GM21825 (cell line): ENCODE data around the gene KIF25.
"Not testable (repeated sequence)": the region's sequence is repeated elsewhere in the genome, so short reads cannot be mapped to it uniquely, and the experiment has no call there.

Experiments
- ATAC-seq: cut with Tn5 transposase; IDR thresholded peaks from one replicate; pipeline ENCODE4 v1.9.1; 2021; ENCODE audit warnings: mild to moderate bottlenecking, moderate library complexity; ENCODE audit not compliant: unreplicated experiment

Gene KIF25

DNA sequence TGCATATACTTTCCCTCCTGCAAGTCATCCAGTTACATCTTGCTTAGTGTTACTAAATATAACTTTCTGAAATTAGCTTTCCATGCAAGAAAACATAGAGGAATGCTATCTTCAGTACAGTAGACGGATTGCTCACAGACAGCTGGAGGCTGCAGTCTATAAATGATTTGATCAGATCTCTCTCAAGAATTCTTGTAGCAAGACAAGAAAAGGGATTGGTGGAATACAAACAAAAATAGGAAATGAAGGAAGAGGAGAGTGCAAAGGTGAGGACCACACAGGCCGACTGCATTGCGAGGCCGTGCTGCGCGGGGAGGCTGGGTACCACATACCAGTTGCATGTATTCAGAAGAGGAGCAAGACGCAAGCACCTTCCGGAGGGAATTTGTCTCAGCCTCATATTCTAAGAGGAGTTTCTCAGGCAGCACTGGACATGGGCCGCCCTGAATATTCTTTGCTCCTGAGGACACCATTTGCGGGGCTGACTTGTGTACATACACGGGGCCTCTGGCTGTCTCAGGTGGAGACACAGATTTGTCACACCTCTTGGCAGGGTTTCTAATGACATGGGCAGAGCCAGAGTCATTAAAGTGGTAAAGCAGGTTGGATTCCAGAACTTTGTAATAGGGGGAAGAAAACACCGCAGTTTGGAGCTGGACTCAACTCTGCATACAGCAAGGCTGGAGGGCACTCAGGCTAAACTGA is 22.7 kb upstream of the KIF25 start:
- ATAC-seq: no peak

DNA sequence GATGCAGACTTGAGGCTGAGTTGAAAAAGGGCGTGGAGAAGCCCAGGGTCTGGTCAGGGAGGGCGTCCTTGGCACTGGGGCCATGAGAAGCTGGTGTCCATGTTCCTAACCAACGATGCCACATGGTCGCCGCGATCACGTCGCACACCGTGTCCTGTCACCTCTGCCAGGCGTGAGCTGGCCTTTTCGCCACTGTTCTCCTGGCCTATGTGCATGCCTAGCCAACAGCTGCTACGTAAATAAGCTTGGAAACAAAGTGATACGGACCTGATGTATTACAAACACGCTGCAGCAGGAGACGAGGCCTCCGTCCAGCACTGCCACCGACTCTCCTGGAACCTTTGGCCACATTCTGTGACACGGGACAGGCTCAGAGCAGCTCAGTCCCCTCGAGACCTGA is 22.0 kb upstream of the KIF25 start:
- ATAC-seq: no peak

DNA sequence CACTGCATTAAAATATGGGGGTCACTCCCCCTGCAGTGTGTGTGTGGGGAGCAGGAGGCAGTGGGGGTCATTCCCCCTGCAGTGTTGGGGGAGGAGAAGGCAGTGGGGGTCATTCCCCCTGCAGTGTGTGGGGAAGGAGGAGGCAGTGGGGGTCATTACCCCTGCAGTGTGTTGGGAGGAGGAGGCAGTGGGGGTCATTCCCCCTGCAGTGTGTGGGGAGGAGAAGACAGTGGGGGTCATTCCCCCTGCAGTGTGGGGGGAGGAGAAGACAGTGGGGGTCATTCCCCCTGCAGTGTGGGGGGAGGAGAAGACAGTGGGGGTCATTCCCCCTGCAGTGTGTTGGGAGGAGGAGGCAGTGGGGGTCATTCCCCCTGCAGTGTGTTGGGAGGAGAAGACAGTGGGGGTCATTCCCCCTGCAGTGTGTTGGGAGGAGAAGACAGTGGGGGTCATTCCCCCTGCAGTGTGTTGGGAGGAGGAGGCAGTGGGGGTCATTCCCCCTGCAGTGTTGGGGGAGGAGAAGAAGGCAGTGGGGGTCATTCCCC is 21.3 kb upstream of the KIF25 start:
- not testable (repeated sequence) for ATAC-seq

DNA sequence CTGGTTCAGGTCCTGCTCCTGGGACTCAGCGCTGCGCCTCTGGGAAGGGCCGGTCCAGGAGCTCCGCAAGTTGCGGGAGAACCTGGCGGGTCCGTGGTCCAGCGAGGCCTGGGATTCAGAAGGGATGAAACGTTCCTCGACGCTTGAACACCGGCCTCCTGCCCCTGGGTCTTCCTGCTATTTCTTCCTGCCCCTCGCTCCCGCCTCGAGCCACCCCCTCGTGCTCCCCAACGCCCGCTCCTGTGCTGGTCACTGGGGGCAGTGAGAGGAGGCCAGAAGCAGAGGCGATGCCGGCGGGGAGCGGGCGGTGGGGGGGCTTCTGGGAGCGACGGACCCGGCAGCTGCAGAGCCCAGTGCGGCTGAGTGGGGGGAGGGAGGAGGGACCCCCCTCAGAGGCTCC is 20.8 kb upstream of the KIF25 start:
- ATAC-seq: no peak

DNA sequence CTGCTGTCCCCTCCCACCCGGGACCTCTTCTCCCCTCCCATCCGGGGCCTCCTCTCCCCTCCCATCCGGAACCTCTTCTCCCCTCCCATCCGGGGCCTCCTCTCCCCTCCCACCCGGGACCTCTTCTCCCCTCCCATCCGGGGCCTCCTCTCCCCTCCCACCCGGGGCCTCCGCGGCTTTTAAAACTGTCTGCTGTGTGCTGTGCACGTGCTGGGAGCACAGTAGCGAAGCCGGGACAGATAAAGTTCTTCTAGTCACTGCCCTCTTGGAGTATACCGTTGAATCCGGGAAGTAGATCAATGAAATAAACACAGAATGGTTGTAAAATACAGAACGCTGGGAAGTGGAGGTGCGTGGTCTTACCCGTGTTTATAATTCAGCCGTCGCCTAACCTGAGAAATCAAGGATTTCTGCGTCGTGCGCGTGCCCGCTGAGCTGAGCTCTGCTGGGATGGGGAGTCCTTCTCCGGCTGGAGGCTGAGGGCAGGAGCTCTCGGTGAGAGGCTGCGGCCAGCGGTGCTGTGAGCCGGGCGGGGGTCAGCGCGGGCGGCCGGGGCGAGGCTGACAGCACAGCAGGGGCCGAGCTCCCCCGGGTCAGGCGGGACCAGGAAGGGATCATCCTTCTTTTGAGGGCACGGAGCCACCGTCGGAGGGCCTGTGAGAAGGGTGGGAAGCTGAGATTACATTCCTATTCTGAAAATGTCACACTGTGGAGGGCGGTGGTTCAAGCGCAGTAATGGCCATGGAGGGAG is 19.6 kb upstream of the KIF25 start:
- no peak for ATAC-seq

DNA sequence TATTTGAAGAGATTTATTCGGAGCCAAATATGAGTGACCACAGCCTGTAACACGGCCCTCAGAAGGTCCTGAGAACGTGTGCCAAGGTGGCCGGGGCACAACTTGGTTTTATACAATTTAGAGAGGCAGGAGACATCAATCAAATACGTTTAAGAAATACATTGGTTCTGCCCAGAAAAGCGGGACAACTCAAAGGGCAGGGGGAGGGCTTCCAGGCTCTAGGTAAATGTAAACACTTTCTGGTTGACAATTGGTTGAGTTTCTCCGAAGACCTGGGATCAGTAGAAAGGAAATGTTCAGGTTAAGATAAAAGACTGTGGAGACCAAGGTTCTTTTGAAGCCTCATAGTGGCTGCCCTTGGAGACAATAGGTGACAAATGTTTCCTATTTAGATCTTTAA is 18.9 kb upstream of the KIF25 start:
- ATAC-seq: no peak

DNA sequence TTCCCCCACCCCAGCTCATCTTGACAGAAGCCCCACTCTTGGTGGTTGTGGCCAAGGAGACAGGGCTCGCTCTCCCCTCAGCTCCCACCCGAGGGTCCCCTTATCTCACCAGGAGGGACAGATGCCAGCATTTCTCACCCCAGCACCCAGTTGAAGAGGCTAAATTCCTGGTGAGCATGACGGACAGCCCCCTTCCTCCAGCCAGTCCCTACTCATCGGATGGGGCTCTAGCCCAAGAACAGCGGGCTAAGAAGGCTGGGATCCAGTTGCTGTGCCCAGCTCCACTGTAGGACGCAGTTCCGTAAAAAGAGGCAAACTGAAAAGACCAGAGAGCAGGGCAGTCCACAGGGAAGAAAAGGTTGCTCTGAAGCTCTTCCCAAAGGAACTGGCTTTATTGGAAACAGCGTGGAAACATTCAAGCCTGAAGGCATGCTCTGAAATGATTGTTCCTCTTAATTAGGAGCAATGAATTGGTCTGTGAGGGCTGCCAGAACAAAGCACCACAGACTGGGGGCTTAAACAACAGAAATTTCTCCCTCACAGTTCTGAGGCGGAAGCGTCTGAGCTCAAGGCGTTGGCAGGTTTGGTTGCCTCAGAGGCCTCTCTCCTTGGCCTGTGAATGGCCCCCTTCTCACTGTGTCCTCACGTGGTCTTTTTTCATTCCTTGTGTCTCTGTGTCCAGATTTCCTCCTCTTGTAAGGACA is 17.9 kb upstream of the KIF25 start:
- ATAC-seq: no peak

DNA sequence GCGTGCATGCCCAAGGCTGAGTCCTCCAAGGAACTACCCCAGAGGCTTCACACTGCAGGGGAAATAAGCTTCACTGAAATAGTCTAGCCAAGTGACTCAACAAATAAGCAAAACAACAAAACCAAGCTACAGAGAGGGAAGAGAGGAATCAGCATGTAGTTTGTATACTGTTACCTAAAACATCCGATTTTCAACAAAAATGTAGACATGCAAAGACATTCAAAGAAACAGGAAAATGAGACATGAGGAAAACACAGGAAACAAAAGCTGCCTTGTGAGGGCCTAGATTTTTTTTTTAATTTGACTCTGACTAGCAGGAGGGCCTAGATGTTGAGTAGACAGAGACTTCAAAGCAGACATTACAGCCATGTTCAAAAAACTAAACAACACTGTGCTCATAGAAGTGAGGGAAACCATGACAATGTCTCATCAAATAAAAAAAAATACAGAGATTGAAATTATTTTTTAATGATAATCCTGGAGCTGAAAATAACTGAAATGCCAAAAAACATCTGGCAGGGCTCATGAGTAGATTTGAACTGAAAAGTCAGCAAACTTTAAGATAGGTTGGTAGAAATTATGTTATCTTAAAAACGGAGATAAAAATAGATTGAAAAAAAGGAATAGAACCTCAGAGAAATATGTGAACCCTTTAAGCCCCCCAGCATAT is 16.4 kb upstream of the KIF25 start:
- no peak for ATAC-seq

DNA sequence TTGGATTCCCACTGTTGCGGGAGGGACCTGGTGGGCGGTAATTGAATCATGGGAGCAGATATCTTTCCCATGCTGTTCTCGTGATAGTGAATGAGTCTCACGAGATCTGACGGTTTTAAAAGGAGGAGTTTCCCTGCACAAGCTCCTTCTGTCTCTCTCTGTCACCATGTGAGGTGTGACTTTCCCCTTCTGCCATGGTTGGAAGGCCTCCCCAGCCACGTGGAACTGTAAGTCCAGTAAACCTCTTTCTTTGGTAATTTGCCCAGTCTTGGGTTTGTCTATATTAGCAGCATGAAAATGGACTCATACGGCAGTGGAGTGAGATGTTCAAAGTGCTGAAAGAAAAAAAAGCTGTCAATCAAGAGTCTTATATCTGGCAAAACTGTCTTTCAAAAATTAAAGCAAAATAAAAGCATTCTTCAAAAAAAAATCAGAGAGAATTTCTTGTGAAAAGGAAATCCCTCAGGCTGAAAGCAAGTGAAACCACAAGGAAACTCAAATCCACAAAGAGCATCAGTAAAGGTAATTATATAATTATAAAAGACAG is 15.5 kb upstream of the KIF25 start:
- no peak for ATAC-seq

DNA sequence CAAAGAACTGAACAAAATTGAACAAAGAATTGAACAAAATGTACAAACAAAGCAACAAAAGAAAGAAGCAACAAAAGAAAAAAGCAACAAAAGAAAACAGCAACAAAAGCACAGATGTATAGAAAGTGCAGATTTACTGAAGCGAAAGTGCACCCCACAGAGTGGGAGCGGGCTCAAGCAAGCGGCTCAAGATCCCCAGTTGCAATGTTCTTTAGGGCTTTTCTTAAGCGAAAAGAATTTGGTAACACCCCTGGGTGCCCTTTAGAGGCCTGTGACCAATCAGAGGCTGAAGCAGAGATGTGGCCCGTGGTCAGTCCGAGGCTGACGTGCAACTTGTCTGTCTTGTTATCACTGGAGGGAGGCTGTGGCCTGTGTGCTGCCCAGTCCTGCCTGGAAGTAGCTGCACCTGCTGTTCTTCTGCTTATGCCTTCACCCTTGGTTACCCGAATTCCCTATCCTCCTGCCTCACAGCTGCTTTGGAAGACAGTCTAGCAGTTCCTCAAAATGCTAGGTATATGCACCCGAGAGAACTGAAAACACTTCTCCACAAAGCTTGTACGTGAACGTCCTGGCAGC is 13.2 kb upstream of the KIF25 start:
- no peak for ATAC-seq

DNA sequence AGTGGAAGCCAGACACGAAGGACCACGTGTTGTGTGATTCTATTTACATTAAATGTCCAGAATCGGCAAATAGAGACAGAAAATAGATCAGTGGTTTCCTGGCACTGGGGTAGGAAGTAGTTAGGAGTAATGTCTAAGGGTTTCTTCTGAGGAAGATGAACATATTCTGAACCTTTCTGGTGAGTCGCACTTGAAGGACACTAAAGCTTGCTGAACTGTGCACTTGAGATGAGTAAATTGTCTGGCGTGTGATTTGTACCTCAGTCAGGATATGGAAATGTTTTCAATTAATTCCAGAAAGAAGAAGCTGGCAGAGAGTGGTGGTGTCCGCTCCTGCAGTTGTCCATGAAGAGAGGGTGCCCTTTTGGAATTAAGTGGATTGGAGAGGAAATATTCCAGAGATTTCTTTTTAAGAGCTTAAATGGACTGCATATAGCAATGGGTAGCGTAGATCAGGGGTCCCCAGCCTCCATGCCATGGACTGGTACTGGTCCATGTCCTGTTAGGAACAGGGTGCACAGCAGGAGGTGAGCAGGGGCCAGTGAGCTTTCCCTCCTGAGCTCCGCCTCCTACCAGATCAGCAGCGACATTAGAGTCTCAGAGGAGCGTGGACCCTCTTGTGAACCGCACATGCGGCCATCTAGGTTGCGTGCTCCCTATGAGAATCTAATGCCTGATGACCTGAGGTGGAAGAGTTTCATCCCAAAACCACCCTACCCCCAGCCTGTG is 12.4 kb upstream of the KIF25 start:
- no peak for ATAC-seq

DNA sequence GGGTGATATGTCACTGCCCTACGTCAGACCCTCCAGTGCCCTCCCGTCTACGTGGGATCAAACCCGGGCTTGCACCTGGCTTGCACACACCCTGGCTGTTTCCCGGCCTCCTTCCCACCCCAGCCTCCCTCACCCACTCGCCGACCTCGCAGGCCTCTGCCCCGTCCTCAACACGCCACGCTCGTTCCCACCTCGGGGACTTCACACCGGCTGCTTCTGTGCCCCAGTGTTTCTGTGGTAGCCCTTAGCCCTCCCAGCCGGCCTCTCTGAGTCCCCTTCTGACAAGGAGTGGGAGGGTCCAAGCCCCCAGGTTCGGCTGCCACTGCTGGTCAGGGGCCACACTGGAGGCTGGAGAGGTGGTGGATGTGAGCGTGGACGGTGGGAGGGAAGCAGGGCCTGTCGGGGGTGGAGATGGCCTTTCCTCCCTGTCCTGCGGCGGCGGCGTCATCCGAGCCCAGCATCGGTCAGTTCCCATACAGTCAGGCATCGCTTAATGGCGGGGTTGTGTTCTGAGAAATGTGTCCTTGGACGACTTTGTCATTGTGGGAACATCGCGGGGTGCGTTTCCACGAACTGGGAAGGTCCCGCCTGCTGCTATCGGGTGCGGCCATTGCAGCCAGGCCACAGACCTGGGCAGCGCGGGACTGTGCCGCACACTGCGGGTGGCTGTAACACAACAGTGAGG is 11.4 kb upstream of the KIF25 start:
- ATAC-seq: no peak

DNA sequence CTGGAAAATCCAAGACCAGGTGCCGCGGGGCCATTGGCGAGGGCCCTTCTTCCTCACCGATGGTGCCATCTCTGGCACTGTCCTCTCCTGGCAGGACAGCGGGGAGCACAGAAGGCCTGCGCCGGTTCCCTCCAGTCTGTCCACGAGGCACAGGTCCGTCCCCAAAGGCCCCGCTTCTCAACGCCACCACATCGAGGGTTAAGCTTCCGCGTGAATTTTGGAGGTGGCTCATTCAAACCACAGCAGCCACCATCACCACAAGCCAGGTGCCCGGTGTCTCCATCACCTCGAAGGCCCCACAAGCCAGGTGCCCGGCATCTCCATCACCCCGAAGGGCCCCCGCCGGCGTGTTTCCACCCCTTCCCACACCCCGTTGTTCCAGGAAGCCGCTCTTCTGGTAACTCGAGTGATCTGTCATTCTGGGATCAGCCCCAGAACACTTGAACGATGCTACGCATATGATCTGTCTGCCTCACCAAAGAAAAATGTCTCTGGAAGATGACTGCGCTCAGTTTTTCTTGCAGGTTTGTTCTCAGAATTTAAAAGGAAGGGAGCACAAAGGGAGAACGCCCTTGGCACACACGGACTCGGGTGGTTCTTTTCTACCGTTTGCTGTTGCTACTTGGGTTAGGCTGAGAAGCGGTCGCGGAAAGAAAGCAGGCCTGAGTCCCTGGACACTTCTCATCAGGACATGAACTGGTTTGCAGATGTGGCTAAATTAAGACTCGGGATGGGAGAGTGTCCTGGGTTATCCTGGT is 9.9 kb upstream of the KIF25 start:
- ATAC-seq: no peak

DNA sequence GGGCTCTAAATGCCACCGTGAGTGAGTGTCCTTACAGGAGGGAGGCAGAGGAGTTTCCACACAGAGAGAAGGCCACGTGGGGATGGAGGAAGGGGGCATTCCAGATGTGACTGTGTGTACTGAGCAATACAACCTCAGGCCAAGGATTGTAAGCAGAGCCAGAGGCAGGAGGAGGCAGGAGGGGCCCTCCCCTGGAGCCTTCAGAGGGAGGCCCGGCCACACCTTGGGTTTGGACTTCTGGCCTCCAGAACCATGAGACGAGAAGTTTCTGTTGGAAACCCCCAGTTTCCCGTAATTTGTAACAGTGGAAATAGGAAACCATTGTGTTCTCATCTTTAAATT is 9.3 kb upstream of the KIF25 start:
- ATAC-seq: no peak

DNA sequence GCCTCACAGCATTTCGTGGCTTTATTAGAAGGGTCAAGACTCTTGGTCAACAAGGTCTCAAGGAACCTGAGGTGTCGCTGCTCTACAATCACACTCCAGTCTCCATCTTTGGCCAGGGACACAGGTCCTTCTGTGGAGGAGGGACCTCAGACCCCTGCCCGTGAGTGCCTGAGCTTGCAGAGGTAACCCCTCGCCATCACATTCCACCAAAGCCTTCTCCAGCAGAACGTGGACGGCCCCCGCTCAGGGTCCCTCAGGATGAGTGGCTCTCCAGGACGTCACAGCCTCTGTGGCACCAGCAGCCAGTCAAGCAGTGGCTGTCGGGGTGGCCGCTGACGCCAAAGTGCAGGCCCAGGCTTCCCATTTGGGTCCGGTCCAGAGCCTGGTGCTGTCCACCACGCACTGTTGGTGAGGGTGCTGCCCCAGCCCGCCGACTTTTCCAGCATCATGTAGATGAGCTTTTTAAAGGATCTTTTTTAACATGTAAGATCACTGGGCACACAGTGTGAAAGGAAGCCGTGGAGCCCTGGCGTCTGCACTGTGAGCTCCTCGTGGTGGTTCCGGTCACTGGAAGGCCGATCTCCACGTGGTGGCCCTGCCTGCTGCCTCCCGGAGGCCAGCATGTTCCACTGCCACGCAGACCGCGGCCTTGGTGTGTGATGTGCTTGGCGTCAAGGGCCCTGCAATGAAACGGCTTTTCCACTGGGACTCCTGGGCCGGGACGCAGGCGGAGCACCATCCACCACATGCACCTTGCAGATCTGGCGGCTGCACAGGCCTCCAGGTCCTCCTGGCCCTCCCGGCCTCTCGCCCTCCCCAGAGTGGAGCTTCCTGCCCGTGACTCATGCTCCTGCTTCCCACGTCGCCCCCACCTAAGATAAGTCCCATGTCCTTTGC is 8.3 kb upstream of the KIF25 start:
- ATAC-seq: no peak

DNA sequence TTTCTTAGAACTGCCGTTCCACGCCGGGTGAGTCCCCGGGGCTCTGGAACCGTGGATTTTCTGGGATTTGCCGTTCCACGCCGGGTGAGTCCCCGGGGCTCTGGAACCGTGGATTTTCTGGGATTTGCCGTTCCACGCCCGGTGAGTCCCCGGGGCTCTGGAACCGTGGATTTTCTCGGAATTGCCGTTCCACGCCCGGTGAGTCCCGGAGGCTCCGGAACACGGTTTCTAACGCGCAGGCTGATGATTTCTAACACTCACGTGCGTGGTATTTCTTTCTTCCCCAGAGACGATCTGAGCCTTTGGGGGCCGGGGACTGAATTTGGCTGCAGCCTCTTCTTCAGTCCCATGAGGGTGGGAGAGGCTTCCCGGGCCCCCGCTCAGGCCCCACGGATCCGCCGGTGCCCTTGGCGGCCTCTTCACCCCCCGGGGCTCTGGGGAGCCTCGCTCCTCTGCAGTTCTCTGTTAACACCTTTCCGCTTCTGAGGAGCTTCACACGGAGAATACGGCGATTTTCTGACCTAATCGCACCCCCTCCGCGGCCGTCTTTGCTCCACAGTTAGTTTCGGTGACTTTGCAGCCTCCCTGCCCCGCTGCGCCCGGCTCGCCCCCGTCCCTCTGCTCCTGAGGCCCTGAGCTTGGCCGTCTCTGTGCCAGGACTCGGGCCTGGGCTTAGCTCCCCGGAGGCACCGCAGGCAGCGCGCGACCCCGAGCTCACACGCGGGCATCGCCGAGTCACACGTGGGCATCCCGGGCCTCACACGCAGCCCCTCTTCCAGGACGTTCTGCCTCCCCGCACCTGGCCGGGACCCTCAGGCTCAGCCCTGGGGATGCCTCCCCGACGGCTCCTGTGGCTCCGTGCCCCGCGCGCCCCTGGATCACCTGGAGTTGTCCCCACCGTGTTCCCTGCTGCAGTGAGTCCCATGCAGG is 7.2 kb upstream of the KIF25 start:
- no peak for ATAC-seq

DNA sequence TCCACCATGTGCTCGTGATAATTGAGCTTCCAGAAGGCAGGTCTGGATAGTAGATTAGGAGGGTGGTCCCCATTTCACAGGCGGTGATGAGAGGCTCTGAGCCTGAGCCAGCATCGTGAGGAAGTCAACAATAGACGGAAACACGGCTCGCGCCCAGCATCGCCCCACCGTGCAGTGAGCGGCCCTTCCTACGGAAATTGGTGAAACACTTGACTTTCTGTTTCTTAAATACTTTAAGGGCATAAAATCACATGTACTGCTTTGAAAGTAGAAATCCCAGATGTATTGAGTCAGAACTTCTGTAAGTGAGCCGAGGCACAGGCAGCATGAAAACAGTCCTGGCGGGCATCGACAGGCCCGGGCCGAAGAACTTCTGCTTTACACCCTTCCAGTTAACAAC is 4.3 kb upstream of the KIF25 start:
- ATAC-seq: no peak
